AG08396 (cell line): Measurements from ENCODE around the gene HIVEP1.
A peak's percentile ranks its signal among the peaks of the same experiment; 100 is the strongest.

ENCODE experiments used
- DNase-seq: peaks from one replicate; pipeline ENCODE4 v3.0.0; 2012; ENCODE audit warnings: low spot score, mixed read lengths

HIVEP1 gene

DNA sequence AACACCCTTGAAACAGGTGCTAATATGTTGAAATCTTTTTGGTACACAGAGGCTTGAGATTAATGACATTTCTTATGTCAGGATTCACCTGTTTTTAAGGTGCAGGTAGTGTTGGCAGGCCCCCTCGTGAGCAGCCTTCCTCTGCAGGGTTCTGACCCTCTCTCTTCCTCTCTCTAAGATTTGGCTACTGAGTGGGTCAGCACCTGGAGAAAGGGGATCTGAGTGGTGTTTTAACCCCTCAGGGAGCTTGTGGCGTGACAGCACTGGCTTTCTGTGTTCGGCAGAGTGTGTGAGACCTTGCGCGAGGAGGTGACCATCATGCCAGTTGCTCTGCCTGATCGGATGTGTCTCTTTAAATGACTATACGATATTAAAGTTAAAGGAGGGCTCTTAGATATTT, 37.1 kb downstream of the HIVEP1 start:
- no peak for DNase-seq

DNA sequence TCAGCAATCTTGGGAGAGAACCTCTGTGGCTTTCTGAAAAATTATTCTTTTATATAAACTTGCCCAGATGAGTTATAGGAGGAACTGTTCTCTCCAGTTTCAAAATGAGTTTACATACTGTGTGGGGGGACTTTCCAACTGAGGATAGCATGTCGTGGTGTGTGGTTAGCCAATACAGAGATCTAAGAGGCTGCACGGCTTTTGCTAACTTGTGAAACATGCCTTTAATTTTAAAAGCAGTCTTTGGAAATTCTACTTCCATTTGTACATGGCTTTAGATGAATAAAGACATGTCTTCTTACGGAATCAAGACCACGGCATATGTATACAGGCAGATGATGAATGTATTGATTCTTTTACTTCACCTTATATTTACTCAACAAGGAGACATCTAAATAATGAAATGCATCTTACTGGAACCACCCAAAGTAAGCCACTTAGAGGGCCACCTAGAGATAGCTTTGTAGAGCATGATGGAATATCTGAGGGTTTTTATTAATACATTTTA, 39.8 kb downstream of the HIVEP1 start:
- peak; percentile 21 for DNase-seq

DNA sequence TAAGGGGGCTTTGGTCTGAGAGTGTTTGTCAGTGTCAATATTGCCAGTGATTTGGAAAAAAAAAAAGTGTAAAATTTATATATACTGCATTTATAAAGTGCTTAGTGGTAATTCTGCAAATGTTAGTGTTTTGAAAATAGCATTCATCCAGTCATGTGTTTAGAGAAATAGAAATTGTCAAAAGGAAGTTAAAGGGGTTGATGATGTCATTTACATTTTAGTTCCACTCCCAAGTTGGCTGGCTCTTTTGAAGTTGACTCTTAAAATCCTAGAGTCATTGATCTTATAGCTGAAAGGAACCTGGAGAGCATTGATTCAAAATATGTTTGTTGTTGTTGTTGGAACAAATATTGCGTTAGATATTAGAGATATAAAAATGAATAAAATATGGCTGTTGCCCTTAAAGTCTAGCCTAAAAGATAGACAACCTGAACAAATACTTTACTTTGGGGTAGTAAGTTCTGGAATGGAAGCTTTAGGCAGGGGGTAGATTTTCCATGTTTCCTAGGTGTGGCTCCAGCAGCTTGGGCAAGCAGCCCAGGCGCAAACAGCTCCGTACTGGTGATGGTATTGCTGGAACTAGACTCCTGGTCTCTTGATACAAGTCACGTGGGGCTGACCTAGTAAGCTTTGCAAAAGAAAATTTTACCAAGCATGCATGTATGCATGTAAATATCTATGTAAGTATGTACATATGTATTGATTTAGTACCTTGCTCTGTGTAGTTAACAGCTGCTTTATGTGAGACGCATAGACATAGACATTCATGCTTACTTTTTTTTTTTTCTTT, 46.3 kb downstream of the HIVEP1 start:
- no peak for DNase-seq

DNA sequence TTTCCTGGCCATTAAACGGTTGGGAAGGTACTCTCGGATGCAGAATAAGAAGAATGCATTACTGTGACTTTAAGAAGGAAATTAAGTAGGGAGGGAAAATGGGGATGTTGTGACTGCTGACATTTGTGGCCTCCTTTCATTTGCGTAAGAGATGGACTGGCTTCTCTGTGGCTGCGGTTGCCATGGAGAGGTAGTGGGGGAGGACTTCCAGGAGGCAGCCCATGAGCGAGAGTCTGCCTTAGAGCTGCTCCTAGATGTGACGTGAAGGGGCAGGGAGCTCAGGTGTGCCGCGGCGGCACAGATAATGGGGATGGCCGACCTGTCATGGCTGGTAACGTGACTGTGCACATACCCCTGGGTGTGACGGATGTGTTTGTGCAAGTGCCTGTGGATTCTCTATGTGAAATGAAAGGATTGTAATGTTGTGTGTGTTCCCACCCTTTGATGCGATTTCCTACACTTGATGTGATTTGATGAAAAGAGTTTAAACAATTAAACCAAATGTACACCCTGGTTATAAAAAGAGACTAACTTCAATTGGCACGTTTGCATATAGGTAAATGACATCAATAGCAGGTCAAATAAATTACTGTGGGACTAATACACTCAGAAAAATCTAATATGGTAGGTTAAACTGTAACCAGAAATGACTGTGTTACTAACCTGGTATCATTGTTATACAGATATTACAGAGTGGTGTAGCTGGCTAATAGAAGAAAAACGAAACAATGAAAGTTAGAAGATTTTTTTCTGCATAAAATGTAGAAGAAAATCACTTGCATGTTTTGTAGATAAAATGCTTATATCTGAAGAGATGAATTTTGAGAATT, 48.9 kb downstream of the HIVEP1 start:
- no peak for DNase-seq

DNA sequence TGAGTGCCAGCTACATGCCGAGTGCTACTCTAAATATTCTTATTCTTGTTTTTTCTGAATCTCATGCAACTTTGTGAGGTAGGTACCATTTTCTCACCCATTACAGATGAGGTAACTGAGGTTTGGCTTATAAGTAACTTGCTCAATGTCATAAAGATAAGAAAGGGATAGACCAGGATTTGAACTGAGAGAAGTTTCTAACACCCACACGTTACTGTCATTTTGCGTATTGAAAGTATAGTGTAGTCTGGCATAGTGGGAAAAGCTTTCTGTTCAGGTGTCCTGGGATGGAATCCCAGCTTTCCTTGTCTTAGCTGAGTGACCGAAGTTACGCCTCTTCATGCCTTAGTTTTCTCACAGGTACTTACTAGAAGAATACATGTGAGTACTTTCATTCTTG, 50.5 kb downstream of the HIVEP1 start:
- no peak for DNase-seq

DNA sequence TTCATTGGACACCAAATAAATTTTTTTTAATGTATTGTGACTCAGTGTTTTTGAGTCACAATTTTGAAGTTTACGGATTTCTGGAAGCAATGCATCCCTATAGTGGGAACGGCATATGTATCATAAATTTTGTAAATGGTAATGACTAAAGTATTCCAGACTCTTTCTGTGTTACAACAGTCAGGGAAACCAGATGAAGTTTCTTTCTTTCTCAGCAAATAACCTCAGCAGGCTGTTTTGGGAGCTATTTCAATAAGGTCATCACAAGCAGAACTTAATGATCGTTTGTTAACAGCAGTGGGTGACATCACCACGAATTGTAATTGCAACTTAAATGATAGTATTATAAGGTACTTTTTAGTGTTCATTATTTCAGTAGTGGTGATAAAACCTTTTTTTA, 52.0 kb downstream of the HIVEP1 start:
- no peak for DNase-seq

DNA sequence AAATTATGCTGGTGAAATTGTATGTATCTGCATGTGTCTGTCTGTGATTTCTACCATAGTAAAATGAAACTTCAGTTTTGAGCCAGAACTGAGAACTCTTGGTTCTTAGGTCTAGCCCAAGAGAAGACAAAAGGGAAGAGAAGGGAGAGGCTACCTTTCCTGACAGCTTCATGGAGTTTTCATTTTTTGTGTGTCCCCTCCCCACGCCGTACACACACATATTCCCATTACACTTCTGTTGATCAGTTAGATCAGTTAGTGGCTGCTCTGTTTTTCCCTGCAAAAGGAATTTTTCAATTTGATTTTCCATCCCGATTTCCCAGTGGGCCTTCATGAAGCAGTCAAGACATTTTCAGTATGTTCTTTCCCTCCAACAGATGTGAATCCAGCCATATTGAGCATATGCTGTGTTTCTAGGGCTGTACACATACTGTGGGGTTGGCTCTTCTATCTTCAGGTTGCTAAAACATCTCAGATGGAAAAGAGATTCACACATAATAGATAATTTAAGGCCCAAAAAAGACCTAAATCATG, 52.5 kb downstream of the HIVEP1 start:
- no peak for DNase-seq

DNA sequence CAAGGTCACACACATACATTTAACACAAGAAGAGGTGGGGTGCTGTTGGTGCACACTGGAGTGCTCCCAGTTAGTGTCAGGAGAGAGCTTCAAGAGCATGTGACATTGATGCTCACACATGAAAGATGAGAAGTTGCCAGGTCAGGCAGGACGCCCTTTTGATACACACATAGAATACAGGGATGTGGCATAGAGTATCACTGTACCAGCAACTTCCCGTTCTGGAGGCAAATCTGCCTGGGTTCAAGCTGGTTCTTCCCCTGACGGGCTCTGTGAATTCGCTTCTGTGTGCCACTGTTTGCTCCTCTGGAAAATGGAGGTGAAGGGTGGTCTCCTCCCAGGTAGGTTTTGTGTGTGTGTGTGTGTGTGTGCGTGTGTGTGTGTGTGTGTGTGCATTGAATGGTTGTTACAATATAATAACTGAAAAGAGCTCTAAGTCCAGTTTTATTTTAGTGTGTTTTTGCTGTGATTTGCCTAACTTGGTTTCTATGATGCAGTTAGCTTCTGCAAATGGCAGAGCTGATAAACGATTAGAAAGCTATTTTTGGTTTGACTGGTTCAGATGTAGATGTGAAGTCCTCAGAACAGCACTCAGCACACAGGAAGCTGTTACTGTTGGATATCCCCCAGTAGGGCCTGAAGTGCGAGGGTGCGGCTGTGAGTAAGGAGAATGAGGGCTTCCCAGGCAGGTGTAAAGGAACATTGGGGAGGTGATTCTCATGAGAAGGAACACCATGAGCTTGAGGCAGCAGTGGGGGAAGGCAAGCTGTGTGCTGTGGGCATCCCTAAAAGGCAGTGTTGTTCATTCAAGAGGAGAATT, 53.4 kb downstream of the HIVEP1 start:
- DNase-seq: no peak

DNA sequence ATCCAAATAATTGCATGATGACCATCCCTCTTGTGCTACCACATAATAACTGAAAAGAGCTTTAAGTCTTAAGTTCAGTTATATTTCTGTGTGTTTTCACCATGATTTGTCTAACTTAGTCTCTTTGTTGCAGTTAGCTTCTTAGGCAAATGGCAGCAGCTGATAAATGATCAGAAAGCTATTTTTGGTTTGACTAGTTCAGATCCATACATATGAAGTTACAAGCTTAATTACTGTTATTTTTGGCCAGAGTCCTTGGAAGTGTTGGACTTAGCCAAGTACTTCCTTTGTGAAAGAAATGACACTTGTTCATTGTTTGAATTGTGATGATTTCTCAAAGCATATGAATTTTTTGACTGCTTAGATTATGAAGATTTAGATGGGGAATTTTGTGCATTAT, 54.2 kb downstream of the HIVEP1 start:
- DNase-seq: no peak

DNA sequence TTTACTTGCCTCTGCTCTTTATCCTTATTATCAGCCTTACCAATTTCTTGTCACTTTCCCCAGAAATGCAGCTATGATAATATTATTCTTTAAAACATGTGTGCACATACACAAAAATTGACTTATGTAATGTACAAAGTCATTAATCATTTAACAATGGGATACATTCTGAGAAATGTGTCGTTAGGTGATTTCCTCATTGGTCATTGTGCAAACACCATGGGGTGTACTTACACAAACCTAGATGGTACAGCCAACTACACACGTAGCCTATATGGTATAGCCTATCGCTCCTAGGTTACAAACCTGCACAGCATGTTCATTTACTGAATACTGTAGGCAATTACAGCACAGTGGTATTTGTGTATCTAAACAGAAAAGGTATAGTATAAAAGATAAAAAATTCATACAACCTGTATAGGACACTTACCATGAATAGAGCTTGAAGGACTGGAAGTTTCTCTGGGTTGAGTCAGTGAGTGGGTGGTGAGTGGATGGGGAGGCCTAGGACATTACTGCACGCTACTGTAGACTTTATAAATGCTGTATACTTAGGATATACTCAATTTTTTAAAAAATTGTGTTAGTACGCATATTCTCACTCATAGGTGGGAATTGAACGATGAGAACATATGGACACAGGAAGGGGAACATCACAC, 56.9 kb downstream of the HIVEP1 start:
- DNase-seq: no peak

DNA sequence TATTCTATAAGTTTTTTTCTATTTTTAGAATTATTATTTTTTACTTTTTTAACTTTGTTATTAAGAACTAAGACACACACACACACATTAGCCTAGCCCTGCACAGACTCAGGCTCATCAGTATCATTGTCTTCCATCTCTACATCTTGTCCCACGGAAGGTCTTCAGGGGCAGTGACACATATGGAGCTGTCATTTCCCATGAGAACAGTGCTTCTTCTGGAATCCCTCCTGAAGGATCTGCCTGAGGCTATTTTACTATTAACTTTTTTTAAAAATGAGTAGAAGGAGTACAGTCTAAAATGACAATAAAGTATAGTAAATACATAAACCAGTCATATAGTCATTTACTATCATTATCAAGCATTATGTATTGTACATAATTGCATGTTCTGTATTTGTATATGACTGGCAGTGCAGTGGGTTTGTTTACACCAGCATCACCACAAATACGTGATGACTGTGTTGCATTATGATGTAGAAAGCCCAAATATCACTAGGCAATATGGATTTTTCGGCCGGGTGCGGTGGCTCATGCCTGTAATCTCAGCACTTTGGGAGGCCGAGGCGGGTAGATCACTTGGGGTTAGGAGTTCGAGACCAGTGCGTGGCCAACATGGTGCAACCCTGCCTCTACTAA, 57.9 kb downstream of the HIVEP1 start:
- DNase-seq: no peak

DNA sequence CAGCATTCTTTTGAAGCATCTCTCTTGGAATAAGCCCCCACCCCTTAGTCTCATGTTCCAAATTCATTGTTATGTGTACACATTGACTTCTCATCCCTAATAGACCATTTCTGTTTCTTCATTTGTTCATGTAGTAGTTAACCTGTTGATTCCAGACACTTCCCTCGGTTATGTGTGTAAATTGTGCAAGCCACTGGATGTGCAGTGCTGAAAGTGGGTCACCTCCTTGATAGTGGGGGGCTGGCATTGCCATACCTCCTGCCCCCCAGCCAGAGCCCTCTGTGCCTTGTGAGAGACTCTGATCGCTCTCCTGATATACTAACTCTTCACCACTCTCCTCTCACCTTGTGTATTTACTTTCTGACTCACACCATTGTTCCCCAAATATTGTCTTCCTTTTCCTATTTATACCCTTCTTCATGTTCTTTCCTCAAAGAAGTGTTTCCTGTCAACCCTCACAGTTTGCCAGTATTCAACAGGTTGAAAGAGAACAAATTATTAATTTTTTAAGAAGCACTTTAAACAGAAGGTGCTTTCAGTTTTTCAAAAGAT, 59.0 kb downstream of the HIVEP1 start:
- DNase-seq: no peak

DNA sequence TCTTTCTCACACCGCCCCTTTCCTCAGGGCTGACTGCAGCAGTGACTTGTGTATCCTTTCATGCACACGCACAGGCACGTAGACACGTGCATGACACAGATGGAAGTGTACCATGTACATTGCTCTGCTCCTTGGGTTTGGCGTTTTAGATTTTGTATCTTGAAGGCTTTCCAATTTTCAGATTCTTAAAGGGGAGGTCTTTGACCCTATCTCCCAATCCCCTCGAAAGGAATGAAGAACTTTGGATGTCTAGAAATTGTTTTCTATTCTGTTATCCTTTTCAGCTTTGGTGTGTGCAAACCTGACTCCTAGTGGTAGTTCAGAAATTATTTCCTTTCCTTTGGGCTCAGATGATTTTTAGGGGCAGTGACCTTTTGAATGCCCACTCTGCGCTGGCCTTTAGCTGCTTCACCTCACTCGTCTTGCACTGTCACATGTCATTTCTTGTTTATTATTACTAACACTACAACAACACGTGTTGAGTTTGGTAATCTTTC, 63.0 kb downstream of the HIVEP1 start:
- no peak for DNase-seq

DNA sequence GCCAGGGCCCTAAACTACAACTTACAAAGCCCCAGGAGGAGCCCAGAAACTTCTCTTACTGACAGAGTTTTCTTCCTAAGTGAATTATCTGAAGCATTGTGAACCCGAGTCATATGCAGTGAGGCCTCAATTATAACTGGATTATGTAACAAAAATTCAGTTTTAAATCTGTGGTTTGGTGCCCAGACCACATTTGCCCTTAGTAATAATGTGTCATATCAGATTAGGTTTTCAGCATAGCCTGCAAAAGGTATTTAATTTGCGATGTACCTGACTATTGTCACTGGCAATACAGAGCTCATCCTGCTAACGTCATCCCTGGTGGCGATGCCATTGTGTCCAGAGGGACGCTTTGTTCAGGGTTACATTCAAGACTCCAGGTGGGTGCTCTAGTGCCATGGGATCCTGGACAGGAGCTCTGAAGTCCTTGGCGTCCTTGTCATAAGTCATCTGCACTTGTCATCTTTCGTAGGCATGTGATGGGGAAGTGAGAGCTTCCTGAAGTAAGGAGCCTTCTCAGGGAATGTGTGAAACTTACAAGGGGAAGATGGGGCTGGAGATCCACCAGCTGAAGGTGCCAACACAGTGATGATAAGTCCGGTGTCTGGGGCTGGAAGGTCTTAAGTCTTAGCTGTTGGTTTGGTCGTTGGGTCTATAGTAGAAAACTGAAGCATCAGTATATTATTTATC, 65.1 kb downstream of the HIVEP1 start:
- DNase-seq: no peak

DNA sequence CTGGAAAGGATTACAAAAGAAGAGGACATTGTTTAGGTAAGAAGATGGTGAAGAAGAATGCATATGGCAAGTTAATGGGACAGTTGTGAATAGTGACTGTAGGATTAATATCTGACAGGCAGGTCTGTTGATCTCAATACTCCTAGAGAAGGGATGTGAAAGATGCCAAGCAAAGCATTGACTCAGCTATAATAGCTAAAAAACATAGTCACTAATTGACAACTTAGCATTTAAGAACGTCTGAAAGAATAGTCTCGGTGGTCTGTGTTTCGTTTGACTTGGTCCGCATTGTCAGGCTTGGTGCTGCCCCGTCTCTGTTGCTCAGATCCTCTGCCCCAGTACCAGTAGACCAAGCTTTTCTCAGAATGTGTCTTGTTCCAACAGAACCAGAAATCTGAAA, 65.9 kb downstream of the HIVEP1 start:
- no peak for DNase-seq

DNA sequence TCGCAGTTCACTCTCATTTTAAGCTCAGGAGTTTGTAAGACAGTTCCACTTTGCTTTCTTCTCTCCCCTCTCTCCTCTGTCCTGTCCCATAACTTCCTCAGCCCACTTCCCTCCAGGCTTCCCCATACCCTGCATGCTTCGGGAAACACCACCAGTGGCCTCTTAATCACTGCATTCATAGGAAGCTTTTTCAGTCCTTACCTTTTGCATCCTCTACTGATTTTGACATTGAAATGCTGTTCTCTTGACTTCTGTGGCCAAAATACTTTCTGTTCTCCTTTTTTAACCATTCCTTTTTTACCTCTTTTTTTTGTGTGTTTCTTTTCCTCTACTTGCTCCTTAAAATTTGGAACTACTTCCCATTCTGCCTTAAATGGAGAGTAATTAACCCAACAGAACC, 69.7 kb downstream of the HIVEP1 start:
- DNase-seq: no peak

DNA sequence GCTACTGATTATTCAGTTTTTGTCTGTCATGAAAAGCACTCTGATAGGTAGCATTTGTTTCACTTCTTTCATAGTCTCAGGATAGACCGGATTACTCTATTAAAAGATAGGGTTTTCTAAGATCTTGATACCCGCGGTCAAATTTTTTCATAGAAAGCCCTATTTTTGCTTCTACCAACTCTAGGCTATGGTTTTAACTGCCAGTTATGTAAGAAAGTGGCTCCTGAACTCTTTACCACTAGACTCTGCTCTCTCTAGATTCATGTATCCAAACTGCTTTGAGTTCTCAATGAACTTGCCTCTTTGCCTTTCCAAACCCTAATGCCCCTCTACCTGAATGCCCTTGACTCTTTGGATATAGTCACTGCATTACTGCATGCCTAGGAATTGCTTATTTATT, 70.3 kb downstream of the HIVEP1 start:
- no peak for DNase-seq

DNA sequence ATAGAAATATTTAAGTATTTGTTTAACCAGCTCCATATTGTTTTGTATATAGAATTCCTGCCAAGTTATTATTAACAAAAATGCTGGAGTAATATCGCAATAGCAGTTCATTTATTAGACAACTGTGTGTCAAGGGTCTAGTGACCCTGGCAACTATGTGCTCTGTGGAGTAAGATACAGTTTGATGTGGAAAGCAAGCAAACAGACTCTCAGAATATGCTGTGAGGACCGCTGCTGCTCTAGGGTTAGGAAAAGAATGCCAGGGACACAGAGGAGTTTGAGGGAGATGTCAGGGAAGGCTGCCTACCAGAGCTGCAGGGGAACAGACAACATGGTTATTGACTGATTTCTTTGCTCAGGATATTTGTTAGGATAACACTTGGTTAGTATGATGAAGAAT, 71.2 kb downstream of the HIVEP1 start:
- no peak for DNase-seq

DNA sequence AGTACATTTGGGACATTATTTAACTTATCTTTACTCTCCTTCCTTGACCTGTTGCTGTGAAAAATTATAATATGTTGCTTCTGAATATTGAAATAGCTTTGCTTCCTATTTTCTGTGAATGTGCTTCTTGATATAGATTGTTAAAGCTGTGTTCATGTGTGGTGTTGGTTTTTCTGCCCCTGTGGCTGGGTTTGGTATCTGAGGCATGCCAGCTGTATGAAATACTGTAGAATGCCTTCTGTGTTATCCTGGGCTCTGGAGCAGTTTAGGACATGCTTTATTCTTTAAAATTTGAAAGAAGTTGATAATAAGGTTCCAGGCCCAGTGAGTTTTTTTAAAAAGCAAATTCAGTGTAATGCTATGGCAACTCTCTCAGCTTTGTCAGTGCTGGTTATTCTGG, 71.7 kb downstream of the HIVEP1 start:
- peak; percentile 17 for DNase-seq

DNA sequence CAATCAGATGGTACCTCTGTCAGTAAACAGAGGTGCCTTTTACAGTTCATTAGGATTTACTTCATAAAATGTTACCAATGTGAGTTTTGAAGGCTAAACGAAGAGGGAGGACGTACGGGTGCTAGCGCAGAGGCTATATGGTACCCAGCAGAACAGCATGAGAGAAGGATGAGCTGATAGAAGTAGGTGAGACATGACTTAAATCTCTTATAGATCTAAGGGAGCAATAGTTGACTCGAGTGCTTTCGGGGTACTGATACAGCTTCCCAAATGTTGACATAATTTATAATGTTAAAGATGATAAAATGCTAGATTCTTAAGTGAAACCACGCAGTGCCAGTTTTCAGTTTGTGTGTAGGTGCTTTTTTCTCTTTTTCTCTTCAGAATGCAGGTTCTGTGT, 72.6 kb downstream of the HIVEP1 start:
- DNase-seq: no peak
